Measurements from ENCODE around the gene GAS6.

Gene GAS6

GRCh38 chr13:113816254-113816929, 47.5 kb downstream of the GAS6 start:
- Histone ChIP-seq H3K4me1 (ENCODE audit: control insufficient read depth in 1 of 2, insufficient read depth in 2 of 2, low read length in 2 of 2) (peaks cover 3 to 41% of the 10 kb centered on the region in 2 donors), H3K27ac (ENCODE audit: low read length) (no peak overlapping the region), H3K9me3 (ENCODE audit: control insufficient read depth in 1 of 2, low read length in 2 of 2) (no peaks in the 10 kb centered on the region), H3K4me3 (ENCODE audit: low read depth in 1 of 2, low read length in 2 of 2) (no peak overlapping the region), H3K27me3 (ENCODE audit: low read depth, low read length) (no peaks in the 10 kb centered on the region), H3K36me3 (ENCODE audit: control insufficient read depth in 1 of 2, insufficient read depth in 2 of 2, low read length in 2 of 2) (no peaks in the 10 kb centered on the region)

- Histone ChIP-seq H3K4me3 (ENCODE audit: low read depth in 1 of 2, low read length in 2 of 2) (no peak overlapping the region), H3K36me3 (ENCODE audit: control insufficient read depth in 1 of 2, insufficient read depth in 2 of 2, low read length in 2 of 2) (no peaks in the 10 kb centered on the region), H3K27me3 (ENCODE audit: low read depth, low read length) (no peaks in the 10 kb centered on the region), H3K4me1 (ENCODE audit: control insufficient read depth in 1 of 2, insufficient read depth in 2 of 2, low read length in 2 of 2) (peaks cover 3 to 35% of the 10 kb centered on the region in 2 donors), H3K9me3 (ENCODE audit: control insufficient read depth in 1 of 2, low read length in 2 of 2) (no peaks in the 10 kb centered on the region), H3K27ac (ENCODE audit: low read length) (no peak overlapping the region)
Observed at GRCh38 chr13:113815151-113816058, 48.5 kb downstream of the GAS6 start.

GRCh38 chr13:113814435-113814821, 49.4 kb downstream of the GAS6 start:
- H3K27me3 ChIP-seq (ENCODE audit: low read depth, low read length) = no peaks in the 10 kb centered on the region
- H3K4me3 ChIP-seq (ENCODE audit: low read depth in 1 of 2, low read length in 2 of 2) = no peak overlapping the region
- H3K4me1 ChIP-seq (ENCODE audit: control insufficient read depth in 1 of 2, insufficient read depth in 2 of 2, low read length in 2 of 2) = peaks cover 3 to 26% of the 10 kb centered on the region in 2 donors
- H3K36me3 ChIP-seq (ENCODE audit: control insufficient read depth in 1 of 2, insufficient read depth in 2 of 2, low read length in 2 of 2) = no peaks in the 10 kb centered on the region
- no peak overlapping the region for H3K27ac ChIP-seq (ENCODE audit: low read length)
- peaks cover 0 to 4% of the 10 kb centered on the region in 2 donors for H3K9me3 ChIP-seq (ENCODE audit: control insufficient read depth in 1 of 2, low read length in 2 of 2)

GRCh38 chr13:113813749-113814434, 50.0 kb downstream of the GAS6 start:
- no peaks in the 10 kb centered on the region for H3K27me3 ChIP-seq (ENCODE audit: low read depth, low read length)
- H3K27ac ChIP-seq (ENCODE audit: low read length) = no peak overlapping the region
- H3K9me3 ChIP-seq (ENCODE audit: control insufficient read depth in 1 of 2, low read length in 2 of 2) = peaks cover under 1 to 5% of the 10 kb centered on the region in 2 donors
- H3K36me3 ChIP-seq (ENCODE audit: control insufficient read depth in 1 of 2, insufficient read depth in 2 of 2, low read length in 2 of 2) = no peaks in the 10 kb centered on the region
- H3K4me3 ChIP-seq (ENCODE audit: low read depth in 1 of 2, low read length in 2 of 2) = no peak overlapping the region
- peaks cover 3 to 22% of the 10 kb centered on the region in 2 donors for H3K4me1 ChIP-seq (ENCODE audit: control insufficient read depth in 1 of 2, insufficient read depth in 2 of 2, low read length in 2 of 2)

- Histone ChIP-seq H3K27ac (ENCODE audit: low read length) (no peak overlapping the region), H3K9me3 (ENCODE audit: control insufficient read depth in 1 of 2, low read length in 2 of 2) (peaks cover 6 to 8% of the 10 kb centered on the region in 2 donors), H3K4me3 (ENCODE audit: low read depth in 1 of 2, low read length in 2 of 2) (no peak overlapping the region), H3K36me3 (ENCODE audit: control insufficient read depth in 1 of 2, insufficient read depth in 2 of 2, low read length in 2 of 2) (no peaks in the 10 kb centered on the region), H3K27me3 (ENCODE audit: low read depth, low read length) (no peaks in the 10 kb centered on the region), H3K4me1 (ENCODE audit: control insufficient read depth in 1 of 2, insufficient read depth in 2 of 2, low read length in 2 of 2) (peaks cover 3 to 22% of the 10 kb centered on the region in 2 donors)
Observed at GRCh38 chr13:113813070-113813748, 50.7 kb downstream of the GAS6 start.

- Histone ChIP-seq H3K9me3 (ENCODE audit: control insufficient read depth in 1 of 2, low read length in 2 of 2) (peaks cover 6 to 10% of the 10 kb centered on the region in 2 donors), H3K4me3 (ENCODE audit: low read depth in 1 of 2, low read length in 2 of 2) (no peak overlapping the region), H3K4me1 (ENCODE audit: control insufficient read depth in 1 of 2, insufficient read depth in 2 of 2, low read length in 2 of 2) (peaks cover 3 to 19% of the 10 kb centered on the region in 2 donors), H3K36me3 (ENCODE audit: control insufficient read depth in 1 of 2, insufficient read depth in 2 of 2, low read length in 2 of 2) (no peaks in the 10 kb centered on the region), H3K27me3 (ENCODE audit: low read depth, low read length) (no peaks in the 10 kb centered on the region), H3K27ac (ENCODE audit: low read length) (no peak overlapping the region)
Observed at GRCh38 chr13:113812178-113813040, 51.5 kb downstream of the GAS6 start.

- Histone ChIP-seq H3K9me3 (ENCODE audit: control insufficient read depth in 1 of 2, low read length in 2 of 2) (peaks cover 6 to 10% of the 10 kb centered on the region in 2 donors), H3K27me3 (ENCODE audit: low read depth, low read length) (no peaks in the 10 kb centered on the region), H3K4me3 (ENCODE audit: low read depth in 1 of 2, low read length in 2 of 2) (no peak overlapping the region), H3K4me1 (ENCODE audit: control insufficient read depth in 1 of 2, insufficient read depth in 2 of 2, low read length in 2 of 2) (peaks cover 3 to 10% of the 10 kb centered on the region in 2 donors), H3K36me3 (ENCODE audit: control insufficient read depth in 1 of 2, insufficient read depth in 2 of 2, low read length in 2 of 2) (no peaks in the 10 kb centered on the region), H3K27ac (ENCODE audit: low read length) (no peak overlapping the region)
Observed at GRCh38 chr13:113811081-113811928, 52.6 kb downstream of the GAS6 start.

GRCh38 chr13:113810640-113811039, 53.2 kb downstream of the GAS6 start:
- Histone ChIP-seq H3K4me3 (ENCODE audit: low read depth in 1 of 2, low read length in 2 of 2) (no peak overlapping the region), H3K9me3 (ENCODE audit: control insufficient read depth in 1 of 2, low read length in 2 of 2) (peaks cover 6 to 10% of the 10 kb centered on the region in 2 donors), H3K36me3 (ENCODE audit: control insufficient read depth in 1 of 2, insufficient read depth in 2 of 2, low read length in 2 of 2) (no peaks in the 10 kb centered on the region), H3K27me3 (ENCODE audit: low read depth, low read length) (no peaks in the 10 kb centered on the region), H3K4me1 (ENCODE audit: control insufficient read depth in 1 of 2, insufficient read depth in 2 of 2, low read length in 2 of 2) (peaks cover 0 to 3% of the 10 kb centered on the region in 2 donors), H3K27ac (ENCODE audit: low read length) (no peak overlapping the region)

GRCh38 chr13:113809934-113810333, 53.9 kb downstream of the GAS6 start:
- H3K36me3 ChIP-seq (ENCODE audit: control insufficient read depth in 1 of 2, insufficient read depth in 2 of 2, low read length in 2 of 2) = no peaks in the 10 kb centered on the region
- H3K4me1 ChIP-seq (ENCODE audit: control insufficient read depth in 1 of 2, insufficient read depth in 2 of 2, low read length in 2 of 2) = no peaks in the 10 kb centered on the region
- H3K9me3 ChIP-seq (ENCODE audit: control insufficient read depth in 1 of 2, low read length in 2 of 2) = peaks cover 6 to 10% of the 10 kb centered on the region in 2 donors
- H3K4me3 ChIP-seq (ENCODE audit: low read depth in 1 of 2, low read length in 2 of 2) = no peak overlapping the region
- no peaks in the 10 kb centered on the region for H3K27me3 ChIP-seq (ENCODE audit: low read depth, low read length)
- H3K27ac ChIP-seq (ENCODE audit: low read length) = no peak overlapping the region
